Measurements from ENCODE around the gene ANKFN1. TPM values are rescaled to one million over a fixed set of nuclear protein-coding genes. Genes with fewer than 3 reads are reported as not detected.
"Not testable (repeated sequence)": the region's sequence is repeated elsewhere in the genome, so short reads cannot be mapped to it uniquely, and the experiment has no call there.

Gene ANKFN1
- total RNA-seq, 4 donors from 2014 or later: 0.67 to 0.94 TPM; not detected in 2

- H3K4me1 ChIP-seq: no peaks in the 10 kb centered on the region
- WGBS, 2 donors: 72 to 74% methylated on average over 4 of the region's 4 CpGs
- no peak for DNase-seq
- TF ChIP-seq POLR2A (IDR thresholded peaks at IDR 0.05) (no peak), CTCF (IDR thresholded peaks at IDR 0.05) (no peak)
- no peaks in the 10 kb centered on the region for H3K9me3 ChIP-seq
- no peak overlapping the region for H3K4me3 ChIP-seq (replicated peaks in 1 of 3)
- no peaks in the 10 kb centered on the region for H3K27me3 ChIP-seq
- no peaks in the 10 kb centered on the region for H3K36me3 ChIP-seq
- intact Hi-C loops (cut with DNase I): no loop called here
- no peak overlapping the region for H3K27ac ChIP-seq
These were observed 131.2 kb downstream of the ANKFN1 start for GRCh38 chr17:56284482-56284881.

GRCh38 chr17:56288786-56289185, 135.5 kb downstream of the ANKFN1 start:
- intact Hi-C loops (cut with DNase I); H3K4me3 ChIP-seq (replicated peaks in 1 of 3); H3K27me3 ChIP-seq; H3K4me1 ChIP-seq; H3K9me3 ChIP-seq; H3K27ac ChIP-seq; DNase-seq; H3K36me3 ChIP-seq: not testable (repeated sequence)
- 82 to 86% methylated on average over 3 of the region's 3 CpGs for WGBS, 2 donors

DNA sequence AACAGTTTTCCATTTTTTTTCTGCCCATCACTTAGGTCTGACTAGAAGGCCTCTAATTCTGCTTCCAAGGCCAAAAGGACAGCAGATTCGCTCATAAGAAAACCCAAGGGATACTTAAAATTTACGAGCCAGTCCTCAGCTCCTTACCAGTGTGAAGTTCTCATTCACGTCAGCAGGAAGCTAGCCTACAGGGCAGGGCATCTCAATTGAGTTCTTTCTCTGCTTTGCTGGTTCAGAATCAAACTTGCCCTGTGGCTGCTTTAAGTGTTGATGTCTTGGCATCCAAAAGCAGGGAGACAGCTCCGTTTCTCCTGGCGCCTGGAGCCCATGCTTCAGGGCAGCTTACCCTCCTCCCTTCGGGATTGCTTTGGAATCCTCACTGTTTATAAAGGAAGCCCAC, 136.0 kb downstream of the ANKFN1 start:
- 72 to 81% methylated on average over 6 of the region's 6 CpGs for WGBS, 2 donors
- DNase-seq: no peak

DNA sequence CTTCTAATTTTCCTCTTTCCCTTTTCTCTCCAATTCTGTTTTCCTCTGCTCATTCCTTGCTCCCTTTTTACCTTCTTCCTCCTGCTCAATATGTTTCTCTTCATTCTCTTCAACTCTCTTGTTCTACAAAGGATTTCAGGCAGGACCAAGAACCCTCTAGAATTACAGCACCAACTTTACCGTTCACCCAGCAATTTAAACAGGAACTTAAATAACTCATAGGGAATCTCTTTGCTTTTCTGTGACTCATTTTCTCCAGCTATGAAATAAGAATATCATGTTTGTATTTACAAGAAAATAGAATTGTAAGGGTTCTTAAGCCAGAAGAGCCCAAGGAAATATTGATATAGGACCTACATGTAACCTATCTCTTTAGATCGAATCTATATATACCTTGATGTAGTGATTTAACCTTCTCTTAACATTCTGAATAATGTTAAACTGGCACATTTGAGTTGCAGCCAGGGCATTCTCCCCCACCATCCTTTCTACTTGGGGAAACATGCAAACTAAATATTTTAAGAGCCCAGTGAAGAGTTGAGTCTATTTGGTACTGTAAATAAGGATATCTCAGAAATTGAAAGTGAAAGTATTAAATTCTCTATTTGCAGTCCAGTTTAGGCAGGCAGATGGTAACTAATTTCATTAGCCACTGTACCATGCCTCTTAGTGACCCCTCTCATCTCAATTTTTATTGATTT, 137.0 kb downstream of the ANKFN1 start:
- peaks cover 0 to 3% of the 10 kb centered on the region in 2 donors for H3K4me1 ChIP-seq
- no peaks in the 10 kb centered on the region for H3K9me3 ChIP-seq
- DNase-seq: no peak
- H3K36me3 ChIP-seq: no peaks in the 10 kb centered on the region
- 76 to 83% methylated on average over 2 of the region's 2 CpGs for whole genome bisulfite sequencing, 2 donors
- no peak overlapping the region for H3K4me3 ChIP-seq (replicated peaks in 1 of 3)
- H3K27me3 ChIP-seq: no peaks in the 10 kb centered on the region
- intact Hi-C loops (cut with DNase I): no loop called here
- no peak overlapping the region for H3K27ac ChIP-seq
- TF ChIP-seq CTCF (IDR thresholded peaks at IDR 0.05): no peak
- no peak for TF ChIP-seq POLR2A (IDR thresholded peaks at IDR 0.05)

More for the DNA sequence above, 136.0 kb downstream of the ANKFN1 start:
- H3K36me3 ChIP-seq: no peaks in the 10 kb centered on the region
- peaks cover 0 to 3% of the 10 kb centered on the region in 2 donors for H3K4me1 ChIP-seq
- intact Hi-C loops (cut with DNase I): no loop called here
- H3K27me3 ChIP-seq: no peaks in the 10 kb centered on the region
- no peaks in the 10 kb centered on the region for H3K9me3 ChIP-seq
- H3K27ac ChIP-seq: no peak overlapping the region
- no peak overlapping the region for H3K4me3 ChIP-seq (replicated peaks in 1 of 3)
- no peak for TF ChIP-seq POLR2A (IDR thresholded peaks at IDR 0.05)
- no peak for TF ChIP-seq CTCF (IDR thresholded peaks at IDR 0.05)

DNA sequence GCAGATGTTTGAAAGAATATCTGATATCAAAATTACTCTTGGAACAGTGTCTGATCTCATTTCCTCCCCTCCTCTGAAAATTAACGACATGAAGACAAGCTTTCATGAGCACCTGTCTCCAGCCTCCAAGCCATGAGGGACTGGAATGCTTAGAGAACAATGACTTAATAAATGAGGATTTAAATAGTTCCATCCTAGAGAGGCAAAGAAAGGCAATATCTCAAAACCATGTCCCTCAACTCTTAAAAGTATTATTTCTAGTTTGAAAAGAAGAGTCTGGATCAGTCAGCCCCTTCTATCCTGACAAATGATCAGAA, 137.5 kb downstream of the ANKFN1 start:
- TF ChIP-seq CTCF (IDR thresholded peaks at IDR 0.05) (no peak), POLR2A (IDR thresholded peaks at IDR 0.05) (no peak)
- Histone ChIP-seq H3K4me3 (replicated peaks in 1 of 3) (no peak overlapping the region), H3K9me3 (no peaks in the 10 kb centered on the region), H3K27me3 (no peaks in the 10 kb centered on the region), H3K27ac (no peak overlapping the region), H3K4me1 (peaks cover 0 to 3% of the 10 kb centered on the region in 2 donors), H3K36me3 (no peaks in the 10 kb centered on the region)
- 23 to 34% methylated on average over 1 of the region's 1 CpG for WGBS, 2 donors
- intact Hi-C loops (cut with DNase I): no loop called here
- DNase-seq: no peak
